ENCODE data around the gene ZNF22. TPM values are rescaled to one million over a fixed set of nuclear protein-coding genes. Genes with fewer than 3 reads are reported as not detected.

The ZNF22 gene
- total RNA-seq, 1 donor from 2014 or later, result 81.0 TPM

- H3F3A ChIP-seq (ENCODE audit: low read depth), result peaks cover 5% of the 10 kb centered on the region
- Mint-ChIP-seq H3K4me3 (no peak overlapping the region), H3K27ac (no peak overlapping the region), H3K9me3 (no peaks in the 10 kb centered on the region), H3K4me1 (peaks cover 47% of the 10 kb centered on the region), H3K27me3 (ENCODE audit: insufficient read depth, low read depth) (no peaks in the 10 kb centered on the region), H3K36me3 (peaks cover 7% of the 10 kb centered on the region)
- H3K9ac ChIP-seq, result no peak overlapping the region
- no peaks in the 10 kb centered on the region for H3K9me3 ChIP-seq (ENCODE audit: low read depth)
- H3K27me3 ChIP-seq, result peaks cover 15% of the 10 kb centered on the region
- H3K36me3 ChIP-seq, result no peaks in the 10 kb centered on the region
- TF ChIP-seq EZH2 (IDR thresholded peaks at IDR 0.05) (no peak), CTCF (IDR thresholded peaks at IDR 0.05) (no peak), EZH2phosphoT487 (IDR thresholded peaks at IDR 0.05) (no peak)
- no peak overlapping the region for H3K27ac ChIP-seq
- H4K20me1 ChIP-seq (ENCODE audit: low read depth), result no peaks in the 10 kb centered on the region
- H3K4me3 ChIP-seq, result no peak overlapping the region
- DNase-seq (ENCODE audit: low spot score), result no peak
- peaks cover 16% of the 10 kb centered on the region for H3K4me1 ChIP-seq
- H3K79me2 ChIP-seq (ENCODE audit: low read depth), result peaks cover 14% of the 10 kb centered on the region
- H3K4me2 ChIP-seq, result no peak overlapping the region
- H2AFZ ChIP-seq (replicated peaks), result no peak overlapping the region
Observed at GRCh38 chr10:44956226-44956625, 44.5 kb upstream of the ZNF22 start.

- TF ChIP-seq EZH2 (IDR thresholded peaks at IDR 0.05) (no peak), EZH2phosphoT487 (IDR thresholded peaks at IDR 0.05) (no peak), CTCF (IDR thresholded peaks at IDR 0.05) (no peak)
- peaks cover 16% of the 10 kb centered on the region for H3K27me3 ChIP-seq
- peaks cover 19% of the 10 kb centered on the region for H3K4me1 ChIP-seq
- no peak overlapping the region for H3K4me3 Mint-ChIP-seq
- peaks cover 5% of the 10 kb centered on the region for H3F3A ChIP-seq (ENCODE audit: low read depth)
- H2AFZ ChIP-seq (replicated peaks), result no peak overlapping the region
- H3K27ac ChIP-seq, result no peak overlapping the region
- H3K36me3 ChIP-seq, result no peaks in the 10 kb centered on the region
- H3K79me2 ChIP-seq (ENCODE audit: low read depth), result peaks cover 14% of the 10 kb centered on the region
- no peak for DNase-seq (ENCODE audit: low spot score)
- no peak overlapping the region for H3K4me2 ChIP-seq
- H4K20me1 ChIP-seq (ENCODE audit: low read depth), result no peaks in the 10 kb centered on the region
- H3K9me3 Mint-ChIP-seq, result no peaks in the 10 kb centered on the region
- no peak overlapping the region for H3K4me3 ChIP-seq
- no peaks in the 10 kb centered on the region for H3K27me3 Mint-ChIP-seq (ENCODE audit: insufficient read depth, low read depth)
- H3K4me1 Mint-ChIP-seq, result peaks cover 52% of the 10 kb centered on the region
- H3K9ac ChIP-seq, result no peak overlapping the region
- H3K27ac Mint-ChIP-seq, result no peak overlapping the region
- H3K9me3 ChIP-seq (ENCODE audit: low read depth), result no peaks in the 10 kb centered on the region
- H3K36me3 Mint-ChIP-seq, result peaks cover 7% of the 10 kb centered on the region
Observed at GRCh38 chr10:44956717-44957706, 43.7 kb upstream of the ZNF22 start.

GRCh38 chr10:44958196-44958897, 42.4 kb upstream of the ZNF22 start:
- Histone ChIP-seq H3F3A (ENCODE audit: low read depth) (peaks cover 6% of the 10 kb centered on the region), H3K79me2 (ENCODE audit: low read depth) (peaks cover 14% of the 10 kb centered on the region), H3K9ac (peak overlapping the region; percentile 47), H3K9me3 (ENCODE audit: low read depth) (no peaks in the 10 kb centered on the region), H3K36me3 (no peaks in the 10 kb centered on the region), H3K4me3 (peak overlapping the region; percentile 75), H3K27me3 (peaks cover 16% of the 10 kb centered on the region), H3K4me1 (peaks cover 29% of the 10 kb centered on the region), H2AFZ (replicated peaks) (no peak overlapping the region), H3K4me2 (peak overlapping the region; percentile 97), H4K20me1 (ENCODE audit: low read depth) (no peaks in the 10 kb centered on the region), H3K27ac (no peak overlapping the region)
- H3K4me3 Mint-ChIP-seq, result peak overlapping the region; percentile 86
- TF ChIP-seq EZH2 (IDR thresholded peaks at IDR 0.05) (no peak), EZH2phosphoT487 (IDR thresholded peaks at IDR 0.05) (no peak), CTCF (IDR thresholded peaks at IDR 0.05) (no peak)
- peaks cover 7% of the 10 kb centered on the region for H3K36me3 Mint-ChIP-seq
- H3K4me1 Mint-ChIP-seq, result peaks cover 53% of the 10 kb centered on the region
- H3K9me3 Mint-ChIP-seq, result no peaks in the 10 kb centered on the region
- no peak for DNase-seq (ENCODE audit: low spot score)
- H3K27me3 Mint-ChIP-seq (ENCODE audit: insufficient read depth, low read depth), result no peaks in the 10 kb centered on the region
- H3K27ac Mint-ChIP-seq, result peak overlapping the region; percentile 14
